A549 (cell line): ENCODE data around the gene TSPAN15.

Experiments
- CHD4 ChIP-seq: fragments of 200-600 bp; sonication (generic); IDR thresholded peaks from 2 replicates; pipeline ENCODE4 v1.6.1; 2016; ENCODE audit warnings: antibody characterized with exemption, mild to moderate bottlenecking, borderline replicate concordance
- CTCF ChIP-seq: fragments of >200 bp; sonication (Bioruptor Twin); formaldehyde crosslinking; IDR thresholded peaks from 3 replicates; pipeline ENCODE4 v1.5.1; 2016
- HEYL ChIP-seq: fragments of 250-450 bp; sonication (Bioruptor Pico); IDR thresholded peaks from 2 replicates; pipeline ENCODE4 v1.8.0; 2021; ENCODE audit warnings: mild to moderate bottlenecking, moderate library complexity
- HMGXB4 ChIP-seq: fragments of 250-450 bp; sonication (Bioruptor Pico); IDR thresholded peaks from 2 replicates; pipeline ENCODE4 v1.5.0; 2021; ENCODE audit warnings: mild to moderate bottlenecking, moderate library complexity, borderline replicate concordance
- MAX ChIP-seq: IDR thresholded peaks from 2 replicates; pipeline ENCODE4 v1.6.1; 2012
- POLR2A ChIP-seq: IDR thresholded peaks from 2 replicates; pipeline ENCODE4 v1.6.1; 2012; ENCODE audit warnings: mild to moderate bottlenecking, low read length
- RAD21 ChIP-seq, 2 experiments: fragments of >200 bp in 1 of 2; sonication (Bioruptor Twin) in 1 of 2; formaldehyde crosslinking in 1 of 2; IDR thresholded peaks in 1 of 2; conservative IDR thresholded peaks in 1 of 2; 2 replicates in 1 of 2; 3 replicates in 1 of 2; pipeline ENCODE4 v1.6.1; 2012 to 2018; ENCODE audit warnings: inconsistent platforms in 1 of 2
- REST ChIP-seq: fragments of 200-600 bp; sonication (generic); IDR thresholded peaks from 2 replicates; pipeline ENCODE4 v1.6.1; 2016; ENCODE audit warnings: antibody characterized with exemption, mild to moderate bottlenecking, moderate library complexity
- RNF2 ChIP-seq: fragments of 200-600 bp; sonication (generic); IDR thresholded peaks from 2 replicates; pipeline ENCODE4 v1.6.1; 2016; ENCODE audit warnings: low read depth, mild to moderate bottlenecking, antibody characterized with exemption, moderate library complexity, borderline replicate concordance
- SREBF2 ChIP-seq: fragments of 450-650 bp; IDR thresholded peaks from 2 replicates; pipeline ENCODE4 v1.6.1; 2014; ENCODE audit warnings: mild to moderate bottlenecking, moderate library complexity

GRCh38 chr10:69552268-69552667, 101.0 kb downstream of the TSPAN15 start:
- TF ChIP-seq CTCF: no peak
- TF ChIP-seq CHD4: no peak
- TF ChIP-seq RAD21 (conservative IDR thresholded peaks at IDR 0.05 in 1 of 2, IDR thresholded peaks at IDR 0.05 in 1 of 2): no peak
- TF ChIP-seq HEYL (CRISPR knock-in tag): no peak
- TF ChIP-seq SREBF2: no peak
- no peak for TF ChIP-seq REST
- TF ChIP-seq RNF2: no peak
- no peak for TF ChIP-seq POLR2A
- no peak for TF ChIP-seq HMGXB4 (CRISPR knock-in tag)
- TF ChIP-seq MAX: no peak
